ENCODE measurements around the gene KCNG4. TPM values are rescaled to one million over a fixed set of nuclear protein-coding genes. Genes with fewer than 3 reads are reported as not detected.
A peak's percentile ranks its signal among the peaks of the same experiment; 100 is the strongest.

KCNG4 gene
- total and polyA plus RNA-seq, 9 donors: not detected

- intact Hi-C loops (cut with DNase I): no loop called here
- Histone ChIP-seq H3K4me1 (ENCODE audit: insufficient read depth) (no peaks in the 10 kb centered on the region), H3K9me3 (no peaks in the 10 kb centered on the region), H3K27ac (no peak overlapping the region), H3K4me3 (no peak overlapping the region), H3K27me3 (no peaks in the 10 kb centered on the region), H3K36me3 (no peaks in the 10 kb centered on the region)
- WGBS, 3 donors: 84 to 89% (median 84%) methylated on average over 7 of the region's 7 CpGs
- DNase-seq: no peak
- no peak for TF ChIP-seq EP300 (IDR thresholded peaks at IDR 0.05)
- TF ChIP-seq POLR2A (IDR thresholded peaks at IDR 0.05): no peak
- no peak for TF ChIP-seq CTCF (IDR thresholded peaks at IDR 0.05)
Measured at GRCh38 chr16:84193480-84193879, 46.3 kb downstream of the KCNG4 start.

GRCh38 chr16:84191466-84191865, 48.3 kb downstream of the KCNG4 start:
- no peaks in the 10 kb centered on the region for H3K4me1 ChIP-seq (ENCODE audit: insufficient read depth)
- H3K36me3 ChIP-seq: no peaks in the 10 kb centered on the region
- 88 to 94% (median 89%) methylated on average over 16 of the region's 16 CpGs for WGBS, 3 donors
- TF ChIP-seq EP300 (IDR thresholded peaks at IDR 0.05) (no peak), POLR2A (IDR thresholded peaks at IDR 0.05) (no peak), CTCF (IDR thresholded peaks at IDR 0.05) (no peak)
- intact Hi-C loops (cut with DNase I): no loop called here
- H3K4me3 ChIP-seq: no peak overlapping the region
- no peak for DNase-seq
- H3K9me3 ChIP-seq: no peaks in the 10 kb centered on the region
- H3K27ac ChIP-seq: no peak overlapping the region
- H3K27me3 ChIP-seq: no peaks in the 10 kb centered on the region

- no peak within 1 kb of the TSS for H3K4me3 ChIP-seq
- H3K9me3 ChIP-seq: no peaks in the 10 kb centered on the region
- H3K27ac ChIP-seq: no peak within 1 kb of the TSS
- H3K27me3 ChIP-seq: no peaks in the 10 kb centered on the region
- WGBS, 3 donors: 87 to 92% (median 91%) methylated on average over 44 to 47 of the region's 47 CpGs
- no peaks in the 10 kb centered on the region for H3K36me3 ChIP-seq
- peaks cover 1% of the 10 kb centered on the region for H3K4me1 ChIP-seq (ENCODE audit: insufficient read depth)
- DNase-seq: no peak
- intact Hi-C loops (cut with DNase I): no loop called here
- TF ChIP-seq EP300 (IDR thresholded peaks at IDR 0.05) (no peak), POLR2A (IDR thresholded peaks at IDR 0.05) (no peak), CTCF (IDR thresholded peaks at IDR 0.05) (no peak)
Measured at GRCh38 chr16:84190731-84191388, 49.0 kb downstream of the KCNG4 start, which contains the start of gene ADAD2. Gene ADAD2, plus strand, starts transcription at chr16:84191157. Its CDS starts 74 bp downstream, at chr16:84191231.

GRCh38 chr16:84186685-84187437, 53.0 kb downstream of the KCNG4 start, which contains the start of gene TAF1C:
Gene TAF1C, minus strand, starts transcription at chr16:84187057. Its CDS starts 2,069 bp downstream, at chr16:84184988.
- H3K9me3 ChIP-seq: no peaks in the 10 kb centered on the region
- DNase-seq: peak; percentile 87 to 96 (median 93)
- peaks cover 9% of the 10 kb centered on the region for H3K4me1 ChIP-seq (ENCODE audit: insufficient read depth)
- H3K27me3 ChIP-seq: no peaks in the 10 kb centered on the region
- H3K4me3 ChIP-seq: peak within 1 kb of the TSS; percentile 82
- no peak for TF ChIP-seq EP300 (IDR thresholded peaks at IDR 0.05)
- TF ChIP-seq CTCF (IDR thresholded peaks at IDR 0.05): peak; percentile 95 to 98 (median 97)
- peak; percentile 24 for TF ChIP-seq POLR2A (IDR thresholded peaks at IDR 0.05)
- WGBS, 3 donors: 2 to 4% (median 2%) methylated on average over 26 to 55 of the region's 55 CpGs
- peak within 1 kb of the TSS; percentile 36 to 53 for H3K27ac ChIP-seq
- intact Hi-C loops (cut with DNase I): loop anchor here in 3 of 4 donors (5.0 to 10.0 kb wide), 3 partner anchors 102 to 235 kb away; partner anchors contain the start of genes NECAB2 (in 1 of the 3) and OSGIN1 (in 1 of the 3)
- no peaks in the 10 kb centered on the region for H3K36me3 ChIP-seq

Measured in ovary (tissue), 9 donors.